NCI-H1436 treated with DMSO at 0.1 percent for 48 hours (cell line): ENCODE data around the gene TM9SF1.
A peak's percentile ranks its signal among the peaks of the same experiment; 100 is the strongest.

Source experiments
- DNase-seq: peaks from one replicate; lab custom pipeline; 2025; lab: John Stamatoyannopoulos, UW

Gene TM9SF1

GRCh38 chr14:24179294-24179960 lies 15.8 kb downstream of the TM9SF1 start:
- no peak for DNase-seq

- DNase-seq = no peak
Observed at GRCh38 chr14:24178399-24179178, 16.7 kb downstream of the TM9SF1 start.

GRCh38 chr14:24177891-24178290 lies 17.4 kb downstream of the TM9SF1 start:
- no peak for DNase-seq

GRCh38 chr14:24177041-24177825 lies 18.0 kb downstream of the TM9SF1 start:
- no peak for DNase-seq

DNA sequence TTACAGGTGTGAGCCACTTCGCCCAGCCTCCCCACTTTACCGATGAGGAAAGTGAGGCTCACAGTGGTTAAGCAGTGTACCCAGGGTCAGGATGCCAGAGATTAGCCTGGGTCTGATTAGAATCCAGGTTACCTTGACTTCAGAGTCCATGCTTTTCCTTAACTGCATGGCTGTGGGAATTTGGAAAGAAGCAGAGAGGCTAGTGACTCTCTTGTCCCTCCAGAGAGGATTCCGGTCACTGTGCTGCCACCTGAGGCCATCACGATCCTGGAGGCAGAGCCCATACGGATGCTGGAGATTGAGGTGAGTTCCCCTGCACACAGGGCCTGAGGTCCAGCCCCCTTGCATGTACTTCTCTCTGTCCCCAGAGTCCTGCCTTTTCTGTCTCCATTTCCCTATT lies 18.6 kb downstream of the TM9SF1 start:
- DNase-seq = no peak

- DNase-seq = no peak
Observed at GRCh38 chr14:24172871-24173281, 22.4 kb downstream of the TM9SF1 start.

- no peak for DNase-seq
Observed at GRCh38 chr14:24172261-24172860, 22.9 kb downstream of the TM9SF1 start.

DNA sequence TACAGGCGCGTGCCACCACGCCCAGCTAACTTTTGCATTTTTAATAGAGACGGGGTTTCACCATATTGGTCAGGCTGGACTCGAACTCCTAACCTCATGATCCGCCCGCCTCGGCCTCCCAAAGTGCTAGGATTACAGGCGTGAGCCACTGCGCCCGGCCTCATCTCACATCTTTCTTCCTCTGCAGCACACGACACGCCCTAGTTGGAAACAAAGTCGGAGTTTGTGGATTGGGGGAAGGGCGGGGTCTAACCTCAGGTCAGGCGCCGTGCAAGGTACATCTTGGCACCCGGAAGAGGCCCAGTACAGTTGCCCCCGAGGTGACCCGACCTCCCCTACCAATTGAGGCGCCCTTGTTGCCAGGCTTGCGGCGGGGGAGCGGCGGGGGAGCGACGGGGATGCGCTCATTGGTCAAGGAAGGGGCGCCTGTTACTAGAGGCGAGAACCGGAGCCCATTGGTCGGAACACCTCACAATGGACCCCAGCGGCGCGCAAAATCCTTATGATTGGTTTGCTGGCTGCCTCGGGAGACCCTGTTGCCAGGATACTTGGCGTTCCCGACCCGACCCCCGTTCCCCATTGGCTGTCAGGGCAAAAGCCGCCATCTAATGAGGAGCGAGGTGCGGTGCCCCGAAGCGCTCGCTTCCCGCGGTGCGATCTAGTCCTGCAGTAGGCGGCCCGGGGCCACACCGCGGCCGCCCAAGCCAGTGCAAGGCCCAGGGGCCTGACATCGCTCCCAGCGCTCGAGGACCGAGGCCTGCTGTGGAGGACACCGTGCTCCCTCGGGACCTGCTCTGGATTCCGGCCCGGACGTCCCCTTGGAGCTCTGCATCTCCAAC lies 23.6 kb downstream of the TM9SF1 start, which contains the start of gene REC8:
Gene REC8, plus strand, starts transcription at position 659 of the 839 bp plus-strand sequence. CDS start 473 bp downstream, outside the sequence.
- DNase-seq = no peak

- no peak for DNase-seq
Observed at GRCh38 chr14:24167469-24168114, 27.6 kb downstream of the TM9SF1 start.

DNA sequence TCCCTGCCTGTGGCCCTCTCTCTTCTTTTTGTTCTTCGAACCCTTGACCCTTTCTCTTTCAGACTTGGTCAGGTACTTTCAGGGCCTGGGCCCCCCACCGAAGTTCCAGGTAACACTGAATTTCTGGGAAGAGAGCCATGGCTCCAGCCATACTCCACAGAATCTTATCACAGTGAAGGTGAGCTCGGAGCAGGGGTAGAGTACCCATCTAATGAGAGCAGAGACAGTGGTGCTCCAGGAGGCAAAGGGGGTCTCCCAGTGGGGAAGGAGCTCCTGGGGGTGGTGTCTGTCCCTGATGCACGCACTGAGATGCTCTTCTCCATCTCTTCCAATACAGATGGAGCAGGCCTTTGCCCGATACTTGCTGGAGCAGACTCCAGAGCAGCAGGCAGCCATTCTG lies 29.5 kb downstream of the TM9SF1 start:
- DNase-seq = no peak

DNA sequence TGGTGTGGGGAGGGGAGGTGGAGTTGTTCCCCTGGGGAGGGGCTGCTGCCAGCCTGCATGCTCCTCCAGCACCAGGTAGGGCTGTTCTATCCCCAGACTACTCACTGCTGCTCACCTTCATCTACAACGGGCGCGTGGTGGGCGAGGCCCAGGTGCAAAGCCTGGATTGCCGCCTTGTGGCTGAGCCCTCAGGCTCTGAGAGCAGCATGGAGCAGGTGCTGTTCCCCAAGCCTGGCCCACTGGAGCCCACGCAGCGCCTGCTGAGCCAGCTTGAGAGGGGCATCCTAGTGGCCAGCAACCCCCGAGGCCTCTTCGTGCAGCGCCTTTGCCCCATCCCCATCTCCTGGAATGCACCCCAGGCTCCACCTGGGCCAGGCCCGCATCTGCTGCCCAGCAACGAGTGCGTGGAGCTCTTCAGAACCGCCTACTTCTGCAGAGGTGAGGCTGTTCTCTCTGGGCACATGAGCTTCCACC lies 30.7 kb downstream of the TM9SF1 start:
- DNase-seq = no peak

- no peak for DNase-seq
Observed at GRCh38 chr14:24162093-24162492, 33.1 kb downstream of the TM9SF1 start.

DNA sequence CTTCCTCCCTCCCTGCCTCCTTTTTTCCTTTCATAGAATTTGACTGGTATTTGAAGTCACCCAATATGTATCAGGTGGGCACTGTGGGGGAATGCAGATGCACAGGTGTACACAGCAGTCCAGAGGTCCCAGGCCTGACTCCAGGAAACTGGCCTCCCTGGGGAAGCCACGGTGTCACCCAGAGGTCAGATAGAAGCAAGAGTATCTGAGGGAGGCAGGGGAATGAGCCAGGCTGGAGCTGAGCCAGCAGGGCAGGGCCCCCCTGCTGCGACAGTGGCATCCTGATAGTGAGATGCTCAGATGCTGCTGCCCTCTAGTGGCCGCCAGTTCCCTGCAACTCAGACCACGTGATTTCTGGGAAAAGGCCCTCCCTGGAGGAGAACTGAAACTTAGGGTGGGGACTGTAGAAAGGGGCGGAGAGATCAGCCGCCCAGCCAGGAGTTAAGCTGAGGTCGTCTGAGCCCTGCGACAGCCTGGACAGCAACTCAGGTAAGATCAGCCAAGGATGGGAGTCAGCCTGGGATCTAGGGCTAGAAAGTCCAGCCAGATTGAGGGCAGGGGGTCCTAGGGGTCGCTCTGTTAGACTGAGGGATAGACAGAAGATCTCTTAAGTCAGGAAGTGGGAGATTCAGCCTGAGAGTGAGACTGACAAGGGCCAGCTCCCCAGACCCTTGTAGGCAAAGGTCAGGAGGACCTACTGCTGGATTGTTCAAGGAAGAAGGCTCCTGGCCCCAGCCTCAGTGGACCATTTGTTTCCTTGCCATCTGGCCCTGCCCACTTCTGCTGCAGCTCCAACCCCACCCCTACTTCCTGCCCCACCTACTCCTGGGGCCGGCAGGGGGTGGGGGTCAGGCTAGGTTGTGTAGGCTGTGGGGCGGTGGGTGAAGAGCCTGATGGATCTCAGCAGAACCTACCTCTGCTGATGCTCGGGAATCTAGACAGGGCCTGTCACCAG lies 34.1 kb downstream of the TM9SF1 start, which contains the start of gene IRF9:
Gene IRF9, plus strand, starts transcription at position 416 of the 955 bp plus-strand sequence. CDS start 880 bp downstream, outside the sequence.
- peak; percentile 74 for DNase-seq

DNA sequence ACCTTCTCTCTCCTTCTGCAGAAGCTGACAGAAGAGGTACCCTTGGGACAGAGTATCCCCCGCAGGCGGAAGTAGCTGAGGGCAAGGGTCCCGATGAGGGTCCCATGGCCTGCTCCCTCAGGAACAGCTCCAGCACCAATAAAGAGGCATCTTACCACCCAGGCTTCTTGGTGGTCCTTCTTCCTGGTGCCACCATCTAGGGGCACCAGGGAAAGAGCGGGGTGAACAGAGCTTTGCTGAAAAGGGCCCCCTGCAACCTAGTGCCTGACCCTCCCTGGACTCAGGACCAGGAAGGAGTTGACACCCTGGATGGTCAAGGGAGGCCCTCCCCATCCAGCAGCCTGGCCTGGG lies 34.8 kb downstream of the TM9SF1 start:
- no peak for DNase-seq

DNA sequence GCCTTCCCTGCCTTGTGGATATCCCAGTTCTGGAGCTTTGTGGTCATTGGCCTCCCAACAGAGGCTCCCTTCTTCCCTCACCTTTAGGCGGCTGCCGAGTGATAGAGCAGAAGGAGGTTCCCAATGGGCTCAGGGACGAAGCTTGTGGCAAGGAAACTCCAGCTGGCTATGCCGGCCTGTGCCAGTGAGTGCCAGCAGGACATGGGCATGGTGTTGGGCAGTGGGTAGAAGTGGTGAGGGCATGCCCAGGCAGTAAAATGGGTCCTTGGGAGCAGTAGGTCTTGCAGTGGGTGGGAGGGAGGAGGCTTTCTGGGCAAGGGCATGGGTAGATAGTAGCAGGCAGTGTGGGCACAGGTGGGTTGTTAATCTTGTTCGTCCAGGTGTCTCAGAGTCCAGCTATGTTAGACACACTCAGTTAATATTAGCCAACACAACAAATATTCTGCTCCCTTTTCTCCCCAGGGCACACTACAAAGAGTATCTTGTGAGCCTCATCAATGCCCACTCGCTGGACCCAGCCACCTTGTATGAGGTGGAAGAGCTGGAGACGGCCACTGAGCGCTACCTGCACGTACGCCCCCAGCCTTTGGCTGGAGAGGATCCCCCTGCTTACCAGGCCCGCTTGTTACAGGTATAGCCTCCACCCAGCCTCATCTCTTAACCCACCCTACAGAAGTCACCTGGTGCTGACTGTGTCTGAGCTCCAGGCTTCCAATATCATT lies 35.3 kb downstream of the TM9SF1 start:
- DNase-seq = no peak

DNA sequence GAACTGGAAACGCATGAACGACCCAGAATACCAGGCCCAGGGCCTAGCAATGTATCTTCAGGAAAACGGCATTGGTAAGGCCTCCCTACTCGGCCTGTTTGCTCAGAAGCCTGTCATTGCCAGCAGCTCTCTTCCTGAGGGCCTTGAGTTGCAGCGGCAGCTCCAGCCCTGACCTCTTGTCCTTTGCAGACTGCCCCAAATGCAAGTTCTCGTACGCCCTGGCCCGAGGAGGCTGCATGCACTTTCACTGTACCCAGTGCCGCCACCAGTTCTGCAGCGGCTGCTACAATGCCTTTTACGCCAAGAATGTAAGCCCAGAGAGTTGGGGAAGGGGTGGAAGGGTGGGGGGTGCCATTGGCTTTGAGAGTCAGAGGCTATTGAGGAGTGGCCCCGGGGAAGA lies 37.9 kb downstream of the TM9SF1 start:
- DNase-seq = no peak

- no peak for DNase-seq
Observed at GRCh38 chr14:24156840-24157239, 38.4 kb downstream of the TM9SF1 start.

DNA sequence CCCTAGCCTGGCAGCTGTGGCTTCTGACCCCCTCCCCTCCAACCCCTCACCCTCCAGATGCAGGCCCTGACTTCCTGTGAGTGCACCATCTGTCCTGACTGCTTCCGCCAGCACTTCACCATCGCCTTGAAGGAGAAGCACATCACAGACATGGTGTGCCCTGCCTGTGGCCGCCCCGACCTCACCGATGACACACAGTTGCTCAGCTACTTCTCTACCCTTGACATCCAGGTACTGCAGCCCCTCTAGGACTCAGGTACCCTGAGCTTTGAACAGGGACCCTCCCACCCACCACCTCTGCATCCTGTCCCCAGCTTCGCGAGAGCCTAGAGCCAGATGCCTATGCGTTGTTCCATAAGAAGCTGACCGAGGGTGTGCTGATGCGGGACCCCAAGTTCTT lies 40.1 kb downstream of the TM9SF1 start:
- no peak for DNase-seq
